Immature natural killer cell (primary cell): ENCODE measurements around the gene SYNRG. TPM values are rescaled to one million over a fixed set of nuclear protein-coding genes. Genes with fewer than 3 reads are reported as not detected.
"Not testable (repeated sequence)": the region's sequence is repeated elsewhere in the genome, so short reads cannot be mapped to it uniquely, and the experiment has no call there.

ENCODE experiments used
- DNase-seq, 3 donors: peaks; one replicate each; pipeline ENCODE4 v3.0.0; 2022; ENCODE audit warnings: mixed read lengths in 1 of 3
- H3K27ac Mint-ChIP-seq, 6 donors: one replicate each; pipeline ENCODE4 v1.8.0; 2020; ENCODE audit warnings: mixed read lengths in 6 of 6, mild to moderate bottlenecking in 5 of 6, inconsistent platforms in 4 of 6, moderate library complexity in 3 of 6
- H3K27me3 Mint-ChIP-seq, 3 donors: one replicate each; pipeline ENCODE4 v1.8.0; 2020 to 2021; ENCODE audit warnings: low read depth in 3 of 3, mild to moderate bottlenecking in 3 of 3, mixed read lengths in 3 of 3, moderate library complexity in 3 of 3, inconsistent platforms in 1 of 3
- H3K36me3 Mint-ChIP-seq, 3 donors: one replicate each; pipeline ENCODE4 v1.8.0; 2020; ENCODE audit warnings: mixed read lengths in 3 of 3, inconsistent platforms in 2 of 3, mild to moderate bottlenecking in 2 of 3
- H3K4me1 Mint-ChIP-seq, 2 donors: one replicate each; pipeline ENCODE4 v1.8.0; 2020; ENCODE audit warnings: inconsistent platforms in 2 of 2, mild to moderate bottlenecking in 2 of 2, mixed read lengths in 2 of 2, moderate library complexity in 1 of 2
- H3K4me3 Mint-ChIP-seq, 5 donors: one replicate each; pipeline ENCODE4 v1.8.0; 2020; ENCODE audit warnings: mild to moderate bottlenecking in 5 of 5, mixed read lengths in 5 of 5, inconsistent platforms in 3 of 5, moderate library complexity in 3 of 5
- H3K9me3 Mint-ChIP-seq, 6 donors: one replicate each; pipeline ENCODE4 v1.8.0; 2020; ENCODE audit warnings: mild to moderate bottlenecking in 6 of 6, mixed read lengths in 6 of 6, inconsistent platforms in 4 of 6, moderate library complexity in 3 of 6
- polyA plus RNA-seq, 3 donors: library from polyadenylated mRNA; unstranded; fragments of 300-500 nt; fragmentation: Illumina TruSeq; gene quantifications; one replicate each; pipeline ENCODE4 v1.2.3, GENCODE V29; 2021

Gene SYNRG
- polyA plus RNA-seq, 3 donors from 2014 or later = 32.8 to 118 (median 58.7) TPM

DNA sequence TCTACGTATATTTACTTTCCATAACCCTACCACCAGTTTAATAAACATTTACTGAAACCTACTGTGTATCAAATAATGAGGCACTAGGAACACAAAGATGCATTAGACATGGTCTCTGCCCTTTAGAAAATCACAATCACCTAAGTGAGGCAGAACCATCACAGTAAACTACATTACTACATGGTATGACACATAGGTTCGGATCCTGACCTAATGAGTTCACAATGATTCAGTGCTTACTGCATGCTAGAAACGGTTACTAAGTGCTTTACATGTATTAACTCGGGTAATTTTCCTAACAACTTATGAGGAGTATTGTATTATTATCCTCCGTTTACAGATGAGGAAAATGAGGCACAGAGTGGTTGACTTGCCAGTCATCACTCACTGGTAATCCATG lies 5.2 kb upstream of the SYNRG start:
- no peak overlapping the region for H3K27ac Mint-ChIP-seq
- H3K9me3 Mint-ChIP-seq = no peaks in the 10 kb centered on the region
- H3K36me3 Mint-ChIP-seq = peaks cover 10 to 16% (median 13%) of the 10 kb centered on the region in 3 donors
- H3K27me3 Mint-ChIP-seq = peaks cover 0 to 3% (median 1%) of the 10 kb centered on the region in 3 donors
- H3K4me1 Mint-ChIP-seq = peaks cover 7 to 9% of the 10 kb centered on the region in 2 donors
- no peak for DNase-seq
- no peak overlapping the region for H3K4me3 Mint-ChIP-seq

DNA sequence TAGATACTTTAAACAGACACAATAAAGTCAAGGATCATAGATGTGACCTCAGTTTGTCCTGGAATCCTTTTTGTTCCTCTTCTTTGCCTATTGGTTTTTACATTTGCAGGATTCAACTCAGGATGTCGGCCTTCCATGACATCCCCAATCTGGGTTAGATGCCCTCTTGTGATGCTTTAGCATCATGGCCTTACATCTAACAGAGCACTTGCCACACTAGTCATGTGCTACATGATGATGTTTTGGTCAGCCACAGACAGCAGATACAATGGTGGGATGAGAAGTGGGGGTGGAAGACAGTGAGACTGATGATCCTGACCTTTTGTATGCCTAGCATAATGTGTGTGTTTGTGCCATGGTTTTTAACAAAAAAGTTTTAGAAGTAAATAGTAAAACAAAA lies 1.8 kb upstream of the SYNRG start:
- Mint-ChIP-seq H3K27me3 (peaks cover 0 to 5% (median under 1%) of the 10 kb centered on the region in 3 donors), H3K36me3 (peaks cover 4 to 11% (median 5%) of the 10 kb centered on the region in 3 donors), H3K4me3 (peak overlapping the region; percentile 5 to 61 (median 22)), H3K27ac (peak overlapping the region in 5 of 6 donors; percentile 9 to 69 (median 37)), H3K9me3 (no peaks in the 10 kb centered on the region), H3K4me1 (peaks cover 32 to 33% of the 10 kb centered on the region in 2 donors)
- no peak for DNase-seq

DNA sequence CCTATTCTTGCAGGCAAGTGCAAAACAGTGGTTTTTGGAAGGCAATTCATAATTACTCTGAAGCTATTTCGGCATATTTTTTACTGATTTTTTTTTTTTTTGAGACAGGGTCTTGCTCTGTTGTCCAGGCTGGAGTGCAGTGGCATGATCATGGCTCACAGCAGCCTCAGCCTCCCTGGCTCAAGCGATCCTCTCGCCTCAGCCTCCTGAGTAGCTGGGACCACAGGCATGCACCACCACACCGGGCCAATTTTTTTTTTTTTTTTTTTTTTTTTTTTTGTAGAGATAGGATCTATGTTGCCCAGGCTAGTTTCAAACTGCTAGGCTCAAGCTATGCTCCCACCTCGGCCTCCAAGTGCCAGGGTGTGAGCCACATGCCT lies 813 bp upstream of the SYNRG start:
- not testable (repeated sequence) for DNase-seq, H3K9me3 Mint-ChIP-seq, H3K27me3 Mint-ChIP-seq
- peak overlapping the region; percentile 88 to 94 (median 90) for H3K27ac Mint-ChIP-seq
- H3K36me3 Mint-ChIP-seq = peaks cover 2 to 11% (median 4%) of the 10 kb centered on the region in 3 donors
- H3K4me3 Mint-ChIP-seq = peak overlapping the region; percentile 83 to 93 (median 92)
- peaks cover 42% of the 10 kb centered on the region in 2 donors for H3K4me1 Mint-ChIP-seq

DNA sequence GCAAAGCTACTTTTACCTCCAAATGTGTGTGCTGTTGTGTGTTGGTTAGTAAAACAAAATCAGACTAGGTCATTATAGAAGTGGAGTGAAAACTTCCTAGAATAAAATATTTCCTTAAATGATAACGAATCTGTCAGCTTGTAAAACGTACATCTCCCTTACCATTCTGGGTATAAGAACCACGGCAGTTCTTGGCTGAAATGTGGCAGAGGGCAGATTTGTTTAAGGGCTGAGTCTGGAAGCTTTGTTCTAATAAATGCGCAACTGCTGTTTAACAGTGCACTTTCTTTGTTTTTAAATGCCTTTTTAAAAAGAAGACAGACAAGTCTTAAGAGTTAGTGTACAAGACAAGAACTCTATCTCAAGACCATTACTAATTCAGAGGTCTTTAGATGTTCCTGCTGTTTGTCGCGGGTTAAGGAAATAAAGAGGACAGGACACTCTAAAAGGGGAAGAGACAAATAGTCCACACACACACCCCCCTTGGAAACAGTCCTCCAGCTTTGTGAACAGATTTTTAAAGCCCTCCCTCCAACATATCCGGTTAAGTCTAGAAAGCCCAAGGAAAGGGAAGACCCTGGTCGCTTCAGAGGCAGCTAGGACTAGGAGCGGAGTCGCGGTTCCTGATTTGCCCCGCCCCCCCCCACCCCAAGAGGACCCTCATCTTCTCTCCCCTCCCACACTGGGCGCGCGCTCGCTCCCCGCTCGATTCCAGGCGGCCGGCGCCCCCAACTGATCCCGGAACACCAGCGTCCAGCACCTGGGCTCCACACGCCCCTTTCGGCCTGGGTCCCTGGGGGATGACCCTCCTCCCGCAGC lies 658 bp downstream of the SYNRG start:
- H3K4me1 Mint-ChIP-seq = peaks cover 56 to 57% of the 10 kb centered on the region in 2 donors
- H3K36me3 Mint-ChIP-seq = peaks cover 0 to 7% (median 3%) of the 10 kb centered on the region in 3 donors
- DNase-seq = peak in 2 of 3 donors; percentile 9 to 24

DNA sequence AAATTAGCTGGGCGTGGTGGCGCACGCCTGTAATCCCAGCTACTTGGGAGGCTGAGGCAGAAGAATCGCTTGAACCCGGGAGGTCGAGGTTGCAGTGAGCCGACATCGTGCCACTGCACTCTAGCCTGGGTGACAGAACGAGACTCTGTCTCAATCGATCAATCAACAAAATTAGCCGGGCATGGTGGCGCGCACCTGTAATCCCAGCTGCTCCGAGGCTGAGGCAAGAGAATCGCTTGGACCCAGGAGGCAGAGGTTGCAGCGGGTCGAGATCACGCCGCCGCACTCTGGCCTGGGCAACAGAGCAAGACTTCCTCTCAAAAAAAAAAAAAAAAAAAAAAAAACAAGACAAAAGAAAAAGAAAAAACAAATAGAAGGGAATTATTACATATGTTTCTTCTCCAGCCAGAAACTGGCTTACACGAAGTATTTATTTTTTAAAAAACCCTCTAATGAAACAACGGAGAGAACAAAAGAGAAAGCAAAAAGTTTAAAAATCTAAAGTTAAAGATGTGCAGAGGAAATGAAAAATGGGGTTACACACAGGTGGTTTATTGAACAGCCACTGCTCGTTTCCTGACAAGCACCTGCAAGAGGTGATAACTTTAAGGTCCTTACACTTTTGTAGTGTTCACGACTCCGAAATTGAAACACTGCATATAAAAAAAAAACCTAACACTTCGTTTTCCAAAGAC lies 1.4 kb downstream of the SYNRG start:
- peak; percentile 53 to 66 (median 60) for DNase-seq
- H3K4me1 Mint-ChIP-seq = peaks cover 64 to 65% of the 10 kb centered on the region in 2 donors
- peak overlapping the region; percentile 83 to 93 (median 92) for H3K4me3 Mint-ChIP-seq
- no peaks in the 10 kb centered on the region for H3K9me3 Mint-ChIP-seq
- peaks cover 0 to 5% (median 0%) of the 10 kb centered on the region in 3 donors for H3K27me3 Mint-ChIP-seq
- peaks cover 0 to 6% (median 0%) of the 10 kb centered on the region in 3 donors for H3K36me3 Mint-ChIP-seq
- peak overlapping the region; percentile 88 to 99 (median 93) for H3K27ac Mint-ChIP-seq

More for the DNA sequence above, 658 bp downstream of the SYNRG start:
- peak overlapping the region; percentile 88 to 99 (median 93) for H3K27ac Mint-ChIP-seq
- H3K27me3 Mint-ChIP-seq = peaks cover 0 to 5% (median 0%) of the 10 kb centered on the region in 3 donors
- H3K4me3 Mint-ChIP-seq = peak overlapping the region; percentile 83 to 93 (median 92)
- no peaks in the 10 kb centered on the region for H3K9me3 Mint-ChIP-seq

DNA sequence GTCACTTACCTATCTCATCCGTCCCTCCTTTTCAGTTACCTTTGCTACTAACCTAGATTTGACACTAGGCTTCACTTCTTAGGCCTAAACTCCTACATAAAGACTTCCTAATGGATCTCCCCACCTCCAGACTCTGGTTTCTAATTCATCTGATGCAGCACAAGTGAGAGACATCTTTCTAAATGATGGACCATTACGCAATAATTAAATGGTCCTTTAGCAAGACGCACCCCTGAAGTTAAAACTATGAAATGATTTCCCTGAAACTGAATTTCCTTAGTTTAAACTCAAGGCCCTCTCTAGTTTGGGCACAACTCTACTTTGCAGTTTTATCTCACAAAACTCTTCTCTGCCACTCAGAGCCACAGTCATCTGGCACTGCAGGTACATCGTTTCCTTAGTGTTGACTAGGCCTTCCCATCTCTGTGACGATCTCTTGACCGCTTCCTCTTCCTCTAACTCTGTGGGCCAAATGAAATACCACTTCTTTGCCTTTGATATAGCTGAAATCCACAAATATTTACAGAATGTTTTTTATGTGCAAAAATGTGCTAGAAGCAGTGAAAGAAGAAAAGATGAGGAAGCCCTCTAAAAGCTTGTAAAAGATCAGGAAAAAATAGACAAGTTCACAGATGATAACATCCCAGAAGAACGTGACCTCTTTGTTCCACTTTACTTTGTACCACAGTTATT lies 3.3 kb downstream of the SYNRG start:
- Mint-ChIP-seq H3K9me3 (no peaks in the 10 kb centered on the region), H3K4me3 (peak overlapping the region; percentile 83 to 93 (median 88)), H3K27ac (peak overlapping the region; percentile 88 to 99 (median 93)), H3K27me3 (peaks cover 0 to 5% (median 0%) of the 10 kb centered on the region in 3 donors), H3K36me3 (peaks cover 0 to 7% (median 0%) of the 10 kb centered on the region in 3 donors), H3K4me1 (peaks cover 70 to 74% of the 10 kb centered on the region in 2 donors)
- peak; percentile 47 to 55 (median 47) for DNase-seq

- Mint-ChIP-seq H3K27ac (peak overlapping the region; percentile 88 to 99 (median 93)), H3K4me1 (peaks cover 73 to 81% of the 10 kb centered on the region in 2 donors), H3K36me3 (peaks cover 0 to 7% (median 4%) of the 10 kb centered on the region in 3 donors), H3K27me3 (peaks cover 0 to 5% (median 0%) of the 10 kb centered on the region in 3 donors), H3K4me3 (peak overlapping the region; percentile 83 to 93 (median 88)), H3K9me3 (no peaks in the 10 kb centered on the region)
- no peak for DNase-seq
These were observed 4.1 kb downstream of the SYNRG start for GRCh38 chr17:37605081-37605480.

GRCh38 chr17:37604556-37604955 lies 4.7 kb downstream of the SYNRG start:
- Mint-ChIP-seq H3K27ac (peak overlapping the region; percentile 88 to 99 (median 93)), H3K27me3 (peaks cover 0 to 3% (median 0%) of the 10 kb centered on the region in 3 donors), H3K36me3 (peaks cover 0 to 7% (median 7%) of the 10 kb centered on the region in 3 donors), H3K9me3 (no peaks in the 10 kb centered on the region), H3K4me3 (peak overlapping the region; percentile 49 to 93 (median 84)), H3K4me1 (peaks cover 68 to 80% of the 10 kb centered on the region in 2 donors)
- DNase-seq = no peak

GRCh38 chr17:37598145-37598544 lies 11.1 kb downstream of the SYNRG start:
- Mint-ChIP-seq H3K4me3 (no peak overlapping the region), H3K4me1 (peaks cover 36 to 69% of the 10 kb centered on the region in 2 donors), H3K27me3 (no peaks in the 10 kb centered on the region), H3K27ac (peak overlapping the region in 5 of 6 donors; percentile 14 to 67 (median 55)), H3K36me3 (peaks cover 14 to 38% (median 22%) of the 10 kb centered on the region in 3 donors), H3K9me3 (no peaks in the 10 kb centered on the region)
- DNase-seq = no peak

DNA sequence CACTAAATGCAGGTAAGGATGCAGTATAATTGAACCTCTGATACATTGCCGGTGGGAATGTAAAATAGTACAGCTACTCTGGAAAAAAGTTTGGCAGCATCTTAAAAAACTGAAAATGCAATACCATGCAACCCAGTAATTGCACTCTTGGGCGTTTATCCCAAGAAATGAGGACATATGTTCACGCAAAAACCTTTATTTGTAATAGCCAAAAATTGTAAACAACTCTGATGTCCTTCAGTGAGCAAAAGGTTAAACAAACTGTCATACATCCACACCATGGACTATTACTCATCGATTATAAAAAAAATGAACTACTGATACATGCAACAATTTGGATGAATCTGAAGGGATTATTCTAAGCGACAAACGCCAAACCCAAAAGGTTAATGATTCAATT lies 16.9 kb downstream of the SYNRG start:
- Mint-ChIP-seq H3K4me3 (no peak overlapping the region), H3K27me3 (no peaks in the 10 kb centered on the region), H3K9me3 (no peaks in the 10 kb centered on the region), H3K4me1 (peaks cover 55 to 78% of the 10 kb centered on the region in 2 donors), H3K36me3 (peaks cover 7 to 26% (median 12%) of the 10 kb centered on the region in 3 donors), H3K27ac (peak overlapping the region in 5 of 6 donors; percentile 13 to 48 (median 24))
- DNase-seq = no peak

DNA sequence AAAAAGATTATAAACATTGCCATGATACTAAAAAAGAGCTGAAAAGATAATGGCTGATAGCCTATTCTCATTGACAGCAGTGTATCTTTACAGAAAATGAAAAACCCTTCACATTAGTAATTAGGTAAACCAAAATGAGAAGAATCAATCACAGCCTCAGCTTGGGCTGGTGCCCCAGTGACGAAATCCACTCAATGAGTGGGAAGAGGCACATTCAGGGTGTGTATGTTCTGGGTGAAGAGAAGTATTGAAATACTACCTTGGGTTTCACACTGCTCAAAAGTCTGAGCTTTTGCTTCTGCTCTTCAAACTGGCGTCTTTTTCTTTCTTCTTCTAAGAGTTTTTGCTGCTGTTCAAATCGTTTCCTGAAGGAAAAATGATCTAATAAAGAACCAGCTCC lies 24.2 kb downstream of the SYNRG start:
- H3K36me3 Mint-ChIP-seq = peaks cover 0 to 37% (median 9%) of the 10 kb centered on the region in 3 donors
- no peak overlapping the region for H3K4me3 Mint-ChIP-seq
- H3K27ac Mint-ChIP-seq = peak overlapping the region in 1 of 6 donors; percentile 29
- H3K4me1 Mint-ChIP-seq = peaks cover 22 to 46% of the 10 kb centered on the region in 2 donors
- DNase-seq = no peak
- H3K9me3 Mint-ChIP-seq = no peaks in the 10 kb centered on the region
- H3K27me3 Mint-ChIP-seq = no peaks in the 10 kb centered on the region

DNA sequence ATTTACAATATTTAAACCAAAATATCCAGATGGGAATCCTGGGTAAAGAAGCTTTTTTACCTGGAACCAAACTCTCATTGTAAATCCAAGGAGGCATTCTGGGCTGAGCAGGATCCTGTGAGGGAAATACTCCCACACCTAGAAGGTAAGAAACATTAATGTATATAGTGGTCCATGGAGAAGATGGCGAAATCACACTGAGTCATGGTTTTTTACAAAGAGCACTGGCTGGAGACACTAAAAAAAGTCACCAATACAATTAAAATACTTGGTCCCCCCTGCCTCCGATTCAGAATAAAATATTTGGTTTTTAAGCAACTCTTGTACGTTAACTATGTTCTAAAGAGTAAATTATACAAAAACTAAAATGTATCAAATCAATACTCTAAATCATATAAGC lies 32.9 kb downstream of the SYNRG start:
- Mint-ChIP-seq H3K36me3 (peaks cover 22 to 47% (median 36%) of the 10 kb centered on the region in 3 donors), H3K27ac (no peak overlapping the region), H3K4me3 (no peak overlapping the region), H3K4me1 (peaks cover 8 to 36% of the 10 kb centered on the region in 2 donors), H3K27me3 (peaks cover 0 to 2% (median 0%) of the 10 kb centered on the region in 3 donors), H3K9me3 (no peaks in the 10 kb centered on the region)
- DNase-seq = no peak

- H3K4me3 Mint-ChIP-seq = no peak overlapping the region
- H3K9me3 Mint-ChIP-seq = no peaks in the 10 kb centered on the region
- no peak for DNase-seq
- peaks cover 0 to 2% (median 0%) of the 10 kb centered on the region in 3 donors for H3K27me3 Mint-ChIP-seq
- H3K36me3 Mint-ChIP-seq = peaks cover 27 to 41% (median 31%) of the 10 kb centered on the region in 3 donors
- peaks cover 8 to 31% of the 10 kb centered on the region in 2 donors for H3K4me1 Mint-ChIP-seq
- H3K27ac Mint-ChIP-seq = peak overlapping the region in 3 of 6 donors; percentile 11 to 33 (median 29)
These were observed 34.8 kb downstream of the SYNRG start for GRCh38 chr17:37574427-37574826.
